GM12874 (cell line): Measurements from ENCODE around the gene KNDC1.

Experiments used
- CTCF ChIP-seq: IDR thresholded peaks from 2 replicates; pipeline ENCODE4 v1.5.1; 2011; ENCODE audit warnings: low read depth, mild to moderate bottlenecking, control low read depth, low read length, moderate library complexity; ENCODE audit not compliant: insufficient read depth

The KNDC1 gene

GRCh38 chr10:133270204-133270603 is 110.2 kb downstream of the KNDC1 start:
- no peak for TF ChIP-seq CTCF

- no peak for TF ChIP-seq CTCF
Observed at GRCh38 chr10:133270773-133271297, 110.8 kb downstream of the KNDC1 start.

GRCh38 chr10:133271521-133272300 is 111.7 kb downstream of the KNDC1 start:
- no peak for TF ChIP-seq CTCF

- TF ChIP-seq CTCF, result no peak
Observed at GRCh38 chr10:133272301-133272963, 112.4 kb downstream of the KNDC1 start.

GRCh38 chr10:133272964-133273420 is 113.0 kb downstream of the KNDC1 start:
- TF ChIP-seq CTCF, result no peak

- no peak for TF ChIP-seq CTCF
Observed at GRCh38 chr10:133273534-133274143, 113.6 kb downstream of the KNDC1 start.
